ENCODE results near the gene PARP3.
A peak's percentile ranks its signal among the peaks of the same experiment; 100 is the strongest.
"Not testable (repeated sequence)": the region's sequence is repeated elsewhere in the genome, so short reads cannot be mapped to it uniquely, and the experiment has no call there.

The PARP3 gene

DNA sequence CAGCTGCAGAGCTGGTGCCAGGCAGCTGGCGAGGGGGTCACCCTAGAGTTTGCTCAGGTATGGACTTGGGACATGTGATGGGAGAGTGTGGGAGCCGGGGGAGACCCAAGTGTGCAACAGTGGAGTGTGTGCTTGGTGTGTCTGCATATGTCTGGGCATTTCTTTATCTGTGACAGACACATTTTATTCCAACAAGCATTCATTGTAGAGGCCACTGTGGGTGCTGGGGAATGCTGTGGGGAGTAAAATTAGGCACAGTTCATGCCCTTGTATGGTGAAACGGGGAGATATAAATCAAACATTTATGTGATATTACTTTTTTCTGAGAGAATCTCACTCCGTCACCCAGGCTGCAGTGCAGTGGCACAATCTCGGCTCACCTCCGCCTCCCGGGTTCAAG lies 45.4 kb downstream of the PARP3 start:
- Histone ChIP-seq H3K9ac (ENCODE audit: low read length) (no peak overlapping the region), H3K4me3 (ENCODE audit: insufficient read depth in 1 of 2, low read depth in 1 of 2, low read length in 2 of 2) (no peak overlapping the region), H2BK15ac (ENCODE audit: low read depth, poor library complexity, severe bottlenecking) (no peak overlapping the region), H2AK5ac (ENCODE audit: low read length, severe bottlenecking) (no peak overlapping the region), H2BK12ac (ENCODE audit: low read length in 2 of 2) (no peak overlapping the region), H3K27ac (ENCODE audit: low read length, poor library complexity, severe bottlenecking) (no peak overlapping the region), H3K79me1 (replicated peaks; ENCODE audit: low read length, poor library complexity, severe bottlenecking) (peaks cover 8% of the 10 kb centered on the region), H3K14ac (ENCODE audit: low read length in 2 of 2) (no peak overlapping the region), H2AFZ (ENCODE audit: low read depth, low read length) (no peak overlapping the region), H3K27me3 (ENCODE audit: control insufficient read depth in 1 of 2, insufficient read depth in 1 of 2, low read length in 2 of 2) (no peaks in the 10 kb centered on the region), H3K36me3 (ENCODE audit: control insufficient read depth in 1 of 2, insufficient read depth in 2 of 2, low read depth in 1 of 2, low read length in 2 of 2) (peaks cover 13 to 44% of the 10 kb centered on the region in 2 experiments), H3K4me2 (ENCODE audit: low read length, poor library complexity, severe bottlenecking) (no peak overlapping the region), H3K4ac (ENCODE audit: low read depth in 1 of 2, low read length in 2 of 2) (no peak overlapping the region), H3K4me1 (ENCODE audit: control insufficient read depth, insufficient read depth, low read depth, low read length) (peaks cover 24% of the 10 kb centered on the region), H3K23ac (ENCODE audit: low read length in 2 of 2) (no peak overlapping the region), H4K8ac (ENCODE audit: low read length) (no peak overlapping the region), H3K9me3 (ENCODE audit: control insufficient read depth, low read length) (no peaks in the 10 kb centered on the region), H4K91ac (ENCODE audit: low read length) (no peak overlapping the region), H3K18ac (ENCODE audit: low read depth in 1 of 2, low read length in 2 of 2) (no peak overlapping the region), H2BK120ac (ENCODE audit: low read depth, low read length) (no peak overlapping the region), H2BK5ac (ENCODE audit: low read depth, low read length, poor library complexity, severe bottlenecking) (no peak overlapping the region)
- 95% methylated on average over 7 of the region's 7 CpGs for WGBS
- DNase-seq, result no peak

DNA sequence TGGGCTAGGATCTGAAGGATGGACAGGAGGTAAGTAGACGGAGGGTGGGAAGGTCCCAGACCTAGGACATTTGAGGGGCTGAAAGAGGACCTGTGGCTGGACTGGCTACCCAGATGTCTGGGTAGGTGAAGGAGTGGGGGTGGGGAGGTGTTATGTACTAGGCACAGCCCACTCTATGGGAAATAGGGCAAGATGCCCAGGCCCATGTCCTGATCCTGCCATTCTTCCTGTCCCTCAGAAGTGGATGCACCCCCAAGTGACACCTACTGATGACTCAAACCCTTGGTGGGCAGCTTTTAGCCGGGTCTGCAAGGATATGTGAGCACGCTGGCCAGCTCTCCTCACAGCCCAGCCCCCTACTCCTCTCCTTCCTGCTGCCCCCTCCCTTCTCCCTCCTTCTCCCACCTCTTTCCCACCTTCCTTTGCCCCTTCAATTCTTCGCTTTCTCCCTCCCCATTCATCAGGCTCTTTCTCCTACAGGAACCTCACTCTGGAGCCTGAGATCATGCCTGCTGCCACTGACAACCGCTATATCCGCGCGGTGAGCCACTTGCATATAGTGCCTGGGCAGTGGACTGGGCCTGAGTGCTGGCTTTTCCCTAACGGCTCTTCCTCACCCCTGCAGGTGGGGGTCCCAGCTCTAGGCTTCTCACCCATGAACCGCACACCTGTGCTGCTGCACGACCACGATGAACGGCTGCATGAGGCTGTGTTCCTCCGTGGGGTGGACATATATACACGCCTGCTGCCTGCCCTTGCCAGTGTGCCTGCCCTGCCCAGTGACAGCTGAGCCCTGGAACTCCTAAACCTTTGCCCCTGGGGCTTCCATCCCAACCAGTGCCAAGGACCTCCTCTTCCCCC lies 46.4 kb downstream of the PARP3 start:
- no peak overlapping the region for H2BK120ac ChIP-seq (ENCODE audit: low read depth, low read length)
- peaks cover 28% of the 10 kb centered on the region for H3K4me1 ChIP-seq (ENCODE audit: control insufficient read depth, insufficient read depth, low read depth, low read length)
- H3K4me2 ChIP-seq (ENCODE audit: low read length, poor library complexity, severe bottlenecking), result no peak overlapping the region
- no peaks in the 10 kb centered on the region for H3K27me3 ChIP-seq (ENCODE audit: control insufficient read depth in 1 of 2, insufficient read depth in 1 of 2, low read length in 2 of 2)
- no peak overlapping the region for H2AFZ ChIP-seq (ENCODE audit: low read depth, low read length)
- H2AK5ac ChIP-seq (ENCODE audit: low read length, severe bottlenecking), result no peak overlapping the region
- peak overlapping the region in 1 of 2 experiments; percentile 6 for H2BK12ac ChIP-seq (ENCODE audit: low read length in 2 of 2)
- H3K23ac ChIP-seq (ENCODE audit: low read length in 2 of 2), result no peak overlapping the region
- H2BK15ac ChIP-seq (ENCODE audit: low read depth, poor library complexity, severe bottlenecking), result no peak overlapping the region
- H3K9me3 ChIP-seq (ENCODE audit: control insufficient read depth, low read length), result no peaks in the 10 kb centered on the region
- H3K4me3 ChIP-seq (ENCODE audit: insufficient read depth in 1 of 2, low read depth in 1 of 2, low read length in 2 of 2), result no peak overlapping the region
- peak overlapping the region; percentile 41 for H4K91ac ChIP-seq (ENCODE audit: low read length)
- no peak overlapping the region for H4K8ac ChIP-seq (ENCODE audit: low read length)
- H3K18ac ChIP-seq (ENCODE audit: low read depth in 1 of 2, low read length in 2 of 2), result no peak overlapping the region
- H3K4ac ChIP-seq (ENCODE audit: low read depth in 1 of 2, low read length in 2 of 2), result no peak overlapping the region
- peak overlapping the region; percentile 48 for H3K9ac ChIP-seq (ENCODE audit: low read length)
- 77% methylated on average over 15 of the region's 15 CpGs for WGBS
- H3K36me3 ChIP-seq (ENCODE audit: control insufficient read depth in 1 of 2, insufficient read depth in 2 of 2, low read depth in 1 of 2, low read length in 2 of 2), result peaks cover 21 to 52% of the 10 kb centered on the region in 2 experiments
- no peak overlapping the region for H2BK5ac ChIP-seq (ENCODE audit: low read depth, low read length, poor library complexity, severe bottlenecking)
- H3K79me1 ChIP-seq (replicated peaks; ENCODE audit: low read length, poor library complexity, severe bottlenecking), result peaks cover 11% of the 10 kb centered on the region
- no peak overlapping the region for H3K14ac ChIP-seq (ENCODE audit: low read length in 2 of 2)
- no peak overlapping the region for H3K27ac ChIP-seq (ENCODE audit: low read length, poor library complexity, severe bottlenecking)
- DNase-seq, result no peak

DNA sequence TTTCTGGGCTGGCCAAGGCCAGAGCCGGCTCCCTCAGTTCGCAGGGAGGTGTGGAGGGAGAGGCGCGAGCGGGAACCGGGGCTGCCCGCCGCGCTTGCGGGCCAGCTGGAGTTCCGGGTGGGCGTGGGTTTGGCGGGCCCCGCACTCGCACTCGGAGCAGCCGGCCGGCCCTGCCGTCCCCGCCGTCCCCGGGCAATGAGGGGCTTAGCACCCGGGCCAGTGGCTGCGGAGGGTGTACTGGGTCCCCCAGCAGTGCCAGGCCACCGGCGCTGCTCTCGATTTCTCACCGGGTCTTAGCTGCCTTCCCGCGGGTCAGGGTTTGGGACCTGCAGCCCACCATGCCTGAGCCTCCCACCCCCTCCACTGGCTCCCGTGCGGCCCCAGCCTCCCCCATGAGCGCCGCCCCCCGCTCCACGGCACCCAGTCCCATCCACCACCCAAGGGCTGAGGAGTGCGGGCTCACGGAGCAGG lies 48.4 kb downstream of the PARP3 start:
- H2BK12ac ChIP-seq (ENCODE audit: low read length in 2 of 2), result not testable (repeated sequence)
- 95% methylated on average over 36 of the region's 38 CpGs for WGBS

DNA sequence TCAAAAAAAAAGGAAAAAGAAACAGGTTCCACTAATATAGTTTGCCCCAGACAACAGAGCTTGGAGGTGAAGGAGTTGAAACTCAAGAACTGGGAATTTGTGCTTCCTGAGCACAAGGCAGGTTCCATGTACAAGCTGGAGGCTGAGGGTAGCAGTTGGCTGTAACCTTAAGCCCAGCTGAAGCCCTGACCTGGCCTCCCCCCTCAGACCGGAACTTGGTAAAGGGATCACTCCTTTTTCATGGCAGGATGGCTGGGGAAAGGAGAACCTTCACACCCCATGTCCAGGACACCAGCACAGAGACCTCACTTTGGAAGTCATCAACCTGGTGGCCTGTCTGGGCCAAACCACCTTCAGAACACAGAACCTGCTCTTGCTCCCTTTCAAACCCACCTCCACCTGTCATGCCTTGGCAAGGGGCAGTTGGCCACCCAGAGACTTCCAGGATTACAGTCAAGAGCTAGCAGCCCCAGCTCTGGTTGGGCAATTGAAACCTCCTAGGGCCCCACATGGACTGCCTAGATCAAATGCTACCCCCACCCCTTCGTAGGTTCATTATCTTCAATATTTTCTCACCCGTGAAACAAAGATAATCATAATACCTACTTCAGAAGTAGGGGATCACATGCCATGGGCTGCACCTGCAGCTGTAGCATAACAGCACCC lies 50.0 kb downstream of the PARP3 start:
- 96% methylated on average over 3 of the region's 3 CpGs for WGBS
- Histone ChIP-seq H3K27ac (ENCODE audit: low read length, poor library complexity, severe bottlenecking) (peak overlapping the region; percentile 15), H2BK12ac (ENCODE audit: low read length in 2 of 2) (peak overlapping the region in 1 of 2 experiments; percentile 32), H3K9ac (ENCODE audit: low read length) (peak overlapping the region; percentile 53), H3K23ac (ENCODE audit: low read length in 2 of 2) (no peak overlapping the region), H3K4me3 (ENCODE audit: insufficient read depth in 1 of 2, low read depth in 1 of 2, low read length in 2 of 2) (no peak overlapping the region), H2BK15ac (ENCODE audit: low read depth, poor library complexity, severe bottlenecking) (no peak overlapping the region), H3K9me3 (ENCODE audit: control insufficient read depth, low read length) (no peaks in the 10 kb centered on the region), H3K14ac (ENCODE audit: low read length in 2 of 2) (no peak overlapping the region), H3K79me1 (replicated peaks; ENCODE audit: low read length, poor library complexity, severe bottlenecking) (peaks cover 12% of the 10 kb centered on the region), H3K18ac (ENCODE audit: low read depth in 1 of 2, low read length in 2 of 2) (no peak overlapping the region), H4K8ac (ENCODE audit: low read length) (peak overlapping the region; percentile 45), H2BK120ac (ENCODE audit: low read depth, low read length) (no peak overlapping the region), H4K91ac (ENCODE audit: low read length) (no peak overlapping the region), H2AK5ac (ENCODE audit: low read length, severe bottlenecking) (no peak overlapping the region), H2BK5ac (ENCODE audit: low read depth, low read length, poor library complexity, severe bottlenecking) (no peak overlapping the region), H3K4me2 (ENCODE audit: low read length, poor library complexity, severe bottlenecking) (no peak overlapping the region), H3K4ac (ENCODE audit: low read depth in 1 of 2, low read length in 2 of 2) (peak overlapping the region in 1 of 2 experiments; percentile 30), H3K27me3 (ENCODE audit: control insufficient read depth in 1 of 2, insufficient read depth in 1 of 2, low read length in 2 of 2) (no peaks in the 10 kb centered on the region), H3K4me1 (ENCODE audit: control insufficient read depth, insufficient read depth, low read depth, low read length) (peaks cover 27% of the 10 kb centered on the region), H3K36me3 (ENCODE audit: control insufficient read depth in 1 of 2, insufficient read depth in 2 of 2, low read depth in 1 of 2, low read length in 2 of 2) (peaks cover 39 to 55% of the 10 kb centered on the region in 2 experiments), H2AFZ (ENCODE audit: low read depth, low read length) (no peak overlapping the region)
- DNase-seq, result no peak

More for the DNA sequence above, 48.4 kb downstream of the PARP3 start:
- DNase-seq; H4K8ac ChIP-seq (ENCODE audit: low read length); H2BK5ac ChIP-seq (ENCODE audit: low read depth, low read length, poor library complexity, severe bottlenecking); H2AFZ ChIP-seq (ENCODE audit: low read depth, low read length); H3K9ac ChIP-seq (ENCODE audit: low read length); H2AK5ac ChIP-seq (ENCODE audit: low read length, severe bottlenecking); H3K4me2 ChIP-seq (ENCODE audit: low read length, poor library complexity, severe bottlenecking); H3K27ac ChIP-seq (ENCODE audit: low read length, poor library complexity, severe bottlenecking); H3K27me3 ChIP-seq (ENCODE audit: control insufficient read depth in 1 of 2, insufficient read depth in 1 of 2, low read length in 2 of 2); H3K14ac ChIP-seq (ENCODE audit: low read length in 2 of 2); H3K4me3 ChIP-seq (ENCODE audit: insufficient read depth in 1 of 2, low read depth in 1 of 2, low read length in 2 of 2); H2BK15ac ChIP-seq (ENCODE audit: low read depth, poor library complexity, severe bottlenecking); H2BK120ac ChIP-seq (ENCODE audit: low read depth, low read length); H3K9me3 ChIP-seq (ENCODE audit: control insufficient read depth, low read length); H3K23ac ChIP-seq (ENCODE audit: low read length in 2 of 2); H4K91ac ChIP-seq (ENCODE audit: low read length); H3K4ac ChIP-seq (ENCODE audit: low read depth in 1 of 2, low read length in 2 of 2); H3K18ac ChIP-seq (ENCODE audit: low read depth in 1 of 2, low read length in 2 of 2): not testable (repeated sequence)
- H3K36me3 ChIP-seq (ENCODE audit: control insufficient read depth in 1 of 2, insufficient read depth in 2 of 2, low read depth in 1 of 2, low read length in 2 of 2), result peaks cover 39 to 65% of the 10 kb centered on the region in 2 experiments
- peaks cover 12% of the 10 kb centered on the region for H3K79me1 ChIP-seq (replicated peaks; ENCODE audit: low read length, poor library complexity, severe bottlenecking)
- peaks cover 27% of the 10 kb centered on the region for H3K4me1 ChIP-seq (ENCODE audit: control insufficient read depth, insufficient read depth, low read depth, low read length)
